GM13976 (cell line): ENCODE measurements around the gene TEDC1.

Source experiments
- DNase-seq: peaks from one replicate; pipeline ENCODE4 v3.0.0; 2012; ENCODE audit warnings: low spot score
- in situ Hi-C: fragments of 300-500 bp; cut with MboI; formaldehyde crosslinking; loops from one replicate; pipeline ENCODE4 v1.12.0; 2022; ENCODE audit warnings: low sequenced_read_pairs, mixed read lengths, inconsistent platforms; ENCODE audit not compliant: unreplicated experiment
- TF ChIP-seq, protein P1 (sequence below): IDR thresholded peaks from 2 replicates; pipeline ENCODE4 v1.5.1; 2012; ENCODE audit warnings: borderline replicate concordance, mild to moderate bottlenecking; ENCODE audit not compliant: insufficient read depth; ENCODE audit errors: extremely low read depth, missing control alignments, control extremely low read depth

The TEDC1 gene

DNA sequence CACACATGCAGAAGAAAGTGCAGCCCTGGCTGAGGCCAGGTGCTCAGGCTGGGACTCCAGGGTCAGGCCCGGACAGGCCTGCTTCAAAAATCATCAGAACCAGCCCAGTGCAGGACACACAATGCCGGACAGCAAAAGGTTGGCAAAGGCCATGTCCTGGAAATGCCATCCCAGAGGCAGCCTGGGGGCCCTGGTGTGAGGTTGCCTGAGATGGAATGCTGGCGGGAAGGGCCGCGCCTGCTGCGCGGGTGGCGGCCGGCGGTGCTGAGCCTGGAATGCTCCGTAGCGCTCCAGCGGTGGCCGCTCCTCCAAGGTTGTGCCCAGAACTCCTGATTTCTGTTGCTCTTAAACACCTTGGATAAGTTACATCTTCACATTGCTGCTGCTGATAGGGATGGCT, 38.1 kb upstream of the TEDC1 start:
- no peak for DNase-seq
- TF ChIP-seq, protein P1, sequence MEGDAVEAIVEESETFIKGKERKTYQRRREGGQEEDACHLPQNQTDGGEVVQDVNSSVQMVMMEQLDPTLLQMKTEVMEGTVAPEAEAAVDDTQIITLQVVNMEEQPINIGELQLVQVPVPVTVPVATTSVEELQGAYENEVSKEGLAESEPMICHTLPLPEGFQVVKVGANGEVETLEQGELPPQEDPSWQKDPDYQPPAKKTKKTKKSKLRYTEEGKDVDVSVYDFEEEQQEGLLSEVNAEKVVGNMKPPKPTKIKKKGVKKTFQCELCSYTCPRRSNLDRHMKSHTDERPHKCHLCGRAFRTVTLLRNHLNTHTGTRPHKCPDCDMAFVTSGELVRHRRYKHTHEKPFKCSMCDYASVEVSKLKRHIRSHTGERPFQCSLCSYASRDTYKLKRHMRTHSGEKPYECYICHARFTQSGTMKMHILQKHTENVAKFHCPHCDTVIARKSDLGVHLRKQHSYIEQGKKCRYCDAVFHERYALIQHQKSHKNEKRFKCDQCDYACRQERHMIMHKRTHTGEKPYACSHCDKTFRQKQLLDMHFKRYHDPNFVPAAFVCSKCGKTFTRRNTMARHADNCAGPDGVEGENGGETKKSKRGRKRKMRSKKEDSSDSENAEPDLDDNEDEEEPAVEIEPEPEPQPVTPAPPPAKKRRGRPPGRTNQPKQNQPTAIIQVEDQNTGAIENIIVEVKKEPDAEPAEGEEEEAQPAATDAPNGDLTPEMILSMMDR, result no peak
- in situ Hi-C loops, result no loop called here

DNA sequence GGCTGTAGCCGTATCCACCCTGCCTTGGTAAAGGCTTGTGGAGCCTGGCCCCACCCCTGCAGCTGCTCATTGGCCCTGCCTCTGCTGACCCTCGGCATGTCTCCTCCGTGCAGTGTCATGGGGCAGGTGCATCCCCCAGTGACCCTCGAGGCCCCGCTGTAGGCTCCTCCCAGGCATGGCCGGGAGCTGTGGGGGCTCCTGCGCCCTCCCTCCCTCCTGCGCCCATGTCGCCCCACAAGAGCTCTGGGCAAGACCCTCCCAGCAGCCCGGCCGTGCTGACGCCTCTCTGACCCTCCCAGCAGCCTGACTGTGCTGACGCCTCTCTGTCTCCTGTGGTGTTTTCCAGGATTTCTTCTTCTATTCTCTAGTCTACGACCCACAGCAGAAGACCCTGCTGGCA, 37.2 kb upstream of the TEDC1 start:
- in situ Hi-C loops, result no loop called here
- no peak for DNase-seq
- TF ChIP-seq, protein P1, result no peak

GRCh38 chr14:105455086-105455640, 35.9 kb upstream of the TEDC1 start:
- DNase-seq, result no peak
- TF ChIP-seq, protein P1, result no peak
- in situ Hi-C loops, result no loop called here

GRCh38 chr14:105455766-105456660, 35.0 kb upstream of the TEDC1 start:
- no peak for DNase-seq
- in situ Hi-C loops, result no loop called here
- TF ChIP-seq, protein P1, result no peak

GRCh38 chr14:105456736-105457617, 34.1 kb upstream of the TEDC1 start:
- TF ChIP-seq, protein P1, result no peak
- DNase-seq, result no peak
- in situ Hi-C loops, result no loop called here

- in situ Hi-C loops, result no loop called here
- TF ChIP-seq, protein P1, result no peak
- DNase-seq, result no peak
Measured at GRCh38 chr14:105458010-105458409, 33.0 kb upstream of the TEDC1 start.
